HTR-8/SVneo (cell line): ENCODE results near the gene DAPK3.
A peak's percentile ranks its signal among the peaks of the same experiment; 100 is the strongest.
"Not testable (repeated sequence)": the region's sequence is repeated elsewhere in the genome, so short reads cannot be mapped to it uniquely, and the experiment has no call there.

Experiments
- DNase-seq: peaks from one replicate; pipeline ENCODE4 v3.0.0; 2011; ENCODE audit warnings: low spot score, mixed read lengths; ENCODE audit not compliant: insufficient read length
- FAIRE-seq: peaks from 2 replicates; lab custom pipeline; 2011; peaks lifted over from hg19 to GRCh38; lab: Jason Lieb, UNC

Gene DAPK3

DNA sequence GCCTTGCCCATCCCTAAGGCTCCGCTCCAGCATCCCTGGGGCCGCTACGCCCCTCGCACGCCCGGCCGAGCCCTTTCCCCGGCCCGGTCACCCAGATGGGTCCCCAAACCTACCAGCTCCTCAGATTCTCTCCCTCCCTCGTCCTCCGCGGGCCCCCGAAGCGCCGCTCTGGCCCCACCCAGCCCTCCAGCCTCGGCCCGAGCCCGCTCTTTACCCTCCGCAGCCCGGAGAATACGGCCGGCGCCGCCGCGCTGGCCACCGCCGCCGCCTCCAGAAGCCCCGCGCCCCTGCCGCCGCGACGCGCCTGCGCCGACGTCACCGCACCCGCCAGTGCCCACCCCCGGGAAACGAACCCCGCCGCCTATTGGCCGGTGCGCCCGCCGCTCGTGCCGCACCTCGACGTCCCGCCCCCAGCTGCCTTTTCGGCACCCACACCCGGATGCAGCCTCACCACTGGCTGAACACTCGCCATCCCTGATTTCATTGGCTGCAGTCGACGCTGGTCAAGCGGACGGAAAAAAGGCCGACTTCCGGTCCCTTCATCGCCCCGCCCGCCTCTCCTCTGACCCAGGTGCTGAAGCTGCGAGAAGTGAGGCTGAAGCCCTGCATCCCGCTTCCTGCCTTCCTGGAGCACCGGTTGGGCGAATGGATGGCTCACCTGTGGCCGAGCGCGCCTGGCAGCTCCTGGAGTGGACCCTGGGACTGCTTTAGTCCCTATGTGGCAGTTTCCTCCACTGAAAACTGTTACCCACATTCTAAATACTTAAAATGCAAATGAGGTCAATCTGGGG lies at the start of gene DAPK3:
Gene DAPK3, minus strand, starts transcription at position 292 of the 791 bp plus-strand sequence. CDS start 1,364 bp downstream, outside the sequence.
- peak; percentile 89 for FAIRE-seq

DNA sequence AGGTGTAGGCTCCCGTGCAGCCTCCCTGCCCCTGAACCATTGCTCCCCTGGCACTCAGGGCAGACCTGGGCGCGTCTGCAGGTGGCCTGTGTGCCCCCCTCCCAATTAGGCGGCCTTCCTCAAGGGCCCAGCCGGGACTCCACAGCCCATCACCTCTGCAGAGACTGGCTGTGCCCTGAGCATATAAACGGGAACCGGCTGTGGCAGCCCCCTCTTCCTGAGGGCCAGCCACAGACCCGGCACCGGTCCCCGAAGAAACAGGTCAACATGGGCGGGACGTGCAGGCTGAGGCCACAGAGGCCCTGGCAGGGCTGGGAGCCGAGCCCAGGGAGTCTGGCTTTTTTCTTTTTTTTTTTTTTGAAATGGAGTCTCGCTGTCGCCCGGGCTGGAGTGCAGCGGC lies 48.7 kb upstream of the DAPK3 start:
- FAIRE-seq (no peak), DNase-seq (no peak)

More for the DNA sequence above, at the start of gene DAPK3:
- DNase-seq: peak; percentile 90

DNA sequence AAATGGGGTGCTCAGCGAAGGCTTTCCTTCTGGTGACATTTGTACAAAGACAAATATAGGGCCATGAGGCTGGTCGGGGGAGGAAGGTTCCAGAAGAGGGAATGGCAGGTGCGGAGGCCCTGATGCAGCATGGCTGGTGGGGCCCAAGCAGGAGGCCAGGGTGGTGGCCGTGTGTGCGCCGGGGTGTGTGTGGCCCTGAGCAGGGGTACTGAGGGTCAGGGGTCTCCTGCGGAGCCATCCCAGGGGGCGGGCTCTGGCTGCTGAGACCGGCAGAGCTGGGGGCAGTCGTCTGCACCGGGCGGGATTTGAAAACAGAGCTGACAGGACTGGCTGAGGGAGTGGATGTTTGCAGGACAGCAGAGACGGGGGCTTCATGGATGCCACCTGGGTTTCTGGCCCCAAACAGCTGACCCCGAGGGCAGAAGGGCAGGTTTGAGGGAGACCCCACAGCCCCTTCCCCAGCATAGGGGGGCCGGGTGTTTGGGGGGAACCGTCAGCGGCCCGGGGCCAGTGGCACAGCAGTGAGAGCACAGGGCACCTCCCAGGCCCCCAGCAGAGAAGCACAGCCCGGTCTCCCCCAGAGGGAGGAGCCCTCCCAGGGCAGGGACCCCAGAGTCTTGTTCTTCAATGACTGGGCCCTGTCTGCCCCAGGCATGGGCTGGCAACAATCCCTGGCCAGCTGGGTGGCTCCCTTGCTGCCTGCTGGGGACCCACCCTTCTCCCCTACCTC lies 48.0 kb upstream of the DAPK3 start:
- DNase-seq (no peak), FAIRE-seq (no peak)

DNA sequence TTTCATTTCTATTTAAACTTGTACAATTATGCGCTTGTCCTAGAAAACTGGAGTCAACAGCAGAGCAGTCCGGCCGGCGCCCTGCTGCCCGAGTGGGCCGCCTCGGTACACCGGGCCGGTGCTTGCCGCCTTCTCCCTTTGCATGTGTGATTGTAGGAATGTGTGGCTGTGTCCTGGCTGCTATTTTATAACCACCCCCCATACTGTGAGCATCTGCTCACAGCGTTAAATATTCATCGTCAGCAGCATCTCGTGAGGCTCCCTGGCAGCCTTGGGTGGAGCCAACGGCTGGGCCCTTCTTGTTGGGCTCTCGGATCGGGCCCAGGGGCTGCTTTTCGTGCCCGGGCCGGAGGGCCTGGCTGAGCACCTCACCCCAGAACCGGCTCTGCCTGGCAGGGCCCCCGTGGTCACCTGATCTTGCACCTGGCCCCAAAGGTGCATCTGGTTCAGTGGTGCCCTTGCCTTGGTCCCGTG lies 47.3 kb upstream of the DAPK3 start:
- no peak for DNase-seq
- FAIRE-seq: no peak

DNA sequence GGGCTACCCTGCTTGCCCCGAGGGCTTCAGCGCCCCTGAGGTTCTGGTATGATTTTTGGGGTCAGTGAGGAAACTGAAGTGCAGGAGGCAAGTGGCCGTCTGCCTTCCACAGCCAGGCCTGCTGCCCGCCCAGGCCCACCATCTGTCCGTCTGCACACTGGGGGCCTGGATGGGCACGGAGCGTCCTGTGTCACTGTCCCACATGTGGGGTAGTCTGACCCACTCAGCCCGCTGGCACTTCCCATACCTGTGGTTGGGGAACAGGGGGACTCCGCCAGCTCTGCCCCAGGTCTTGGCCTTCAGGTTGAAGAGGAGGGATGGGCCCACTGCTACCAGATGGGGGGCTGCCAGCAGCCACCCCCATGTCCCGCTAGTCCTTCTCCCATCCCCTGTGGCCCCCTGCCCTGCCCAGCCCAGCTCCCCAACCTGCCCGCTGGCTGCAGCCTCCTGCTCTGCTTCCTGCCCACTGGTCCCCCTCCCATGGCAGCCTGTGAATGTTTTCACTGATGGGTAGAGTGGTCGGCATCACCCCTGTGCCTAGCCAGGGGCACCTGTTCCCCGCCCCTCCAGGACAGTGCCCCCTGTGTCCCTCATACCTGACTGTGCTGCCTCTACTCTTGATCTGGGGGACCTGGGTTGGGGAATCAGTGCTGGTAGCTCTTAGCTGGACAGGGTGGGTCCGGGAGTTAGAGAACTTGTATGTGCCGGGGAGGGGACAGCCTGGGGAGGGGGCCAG lies 46.2 kb upstream of the DAPK3 start:
- FAIRE-seq: no peak
- DNase-seq: no peak

DNA sequence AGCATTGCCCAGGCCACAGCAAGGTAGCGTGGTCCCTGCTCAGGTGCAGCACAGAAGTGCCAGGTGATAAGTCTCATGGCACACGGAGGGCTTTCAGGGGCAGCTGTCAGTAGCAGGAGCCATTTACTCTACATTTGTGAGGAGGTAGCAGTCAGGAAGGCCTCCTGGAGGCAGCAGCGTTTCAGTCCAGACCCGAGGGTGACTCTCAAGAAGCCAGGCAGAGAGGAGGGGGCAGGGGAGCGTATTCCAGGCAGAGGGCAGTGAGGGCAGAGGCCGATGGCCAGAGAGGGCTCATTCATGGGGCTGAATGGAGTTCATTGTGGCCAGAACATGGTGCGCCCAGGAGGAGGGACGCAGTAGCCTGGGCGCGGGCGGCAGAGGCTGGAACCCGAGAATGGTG lies 45.6 kb upstream of the DAPK3 start:
- FAIRE-seq (no peak), DNase-seq (no peak)

DNA sequence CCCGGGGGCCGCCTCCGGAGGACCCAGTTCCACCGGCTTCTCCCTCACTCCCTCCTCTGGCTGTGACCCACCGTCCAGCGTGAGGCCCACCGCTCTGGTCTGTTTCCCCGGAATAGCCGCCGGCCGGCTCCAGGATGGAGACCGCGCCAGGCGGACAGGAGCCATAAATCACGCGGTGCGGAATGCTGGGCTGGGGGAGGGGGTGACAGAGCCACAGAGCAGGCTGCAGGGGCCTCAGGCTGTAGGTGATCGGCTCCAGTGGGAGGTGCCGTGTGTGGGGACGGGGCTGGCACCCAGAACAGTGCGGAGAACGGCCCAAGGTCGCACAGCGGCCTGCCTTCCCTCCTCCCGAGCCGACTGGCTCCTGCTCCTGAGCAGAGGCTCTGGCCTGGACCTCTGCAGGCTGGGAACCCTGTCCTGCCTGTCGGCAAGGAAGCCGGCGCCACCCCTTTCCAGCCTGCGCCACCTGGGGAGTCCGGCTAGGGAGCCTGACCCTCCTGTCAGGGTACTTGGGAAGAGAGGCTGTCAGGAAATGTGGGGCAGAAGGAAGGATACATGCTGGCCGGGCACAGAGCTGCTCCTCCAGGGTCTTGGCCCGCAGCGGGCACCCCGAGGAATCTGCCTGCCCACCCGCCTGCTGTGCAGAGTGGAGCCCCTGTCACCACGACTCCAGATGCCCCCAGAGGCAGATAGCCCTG lies 45.0 kb upstream of the DAPK3 start:
- DNase-seq (no peak), FAIRE-seq (no peak)

DNA sequence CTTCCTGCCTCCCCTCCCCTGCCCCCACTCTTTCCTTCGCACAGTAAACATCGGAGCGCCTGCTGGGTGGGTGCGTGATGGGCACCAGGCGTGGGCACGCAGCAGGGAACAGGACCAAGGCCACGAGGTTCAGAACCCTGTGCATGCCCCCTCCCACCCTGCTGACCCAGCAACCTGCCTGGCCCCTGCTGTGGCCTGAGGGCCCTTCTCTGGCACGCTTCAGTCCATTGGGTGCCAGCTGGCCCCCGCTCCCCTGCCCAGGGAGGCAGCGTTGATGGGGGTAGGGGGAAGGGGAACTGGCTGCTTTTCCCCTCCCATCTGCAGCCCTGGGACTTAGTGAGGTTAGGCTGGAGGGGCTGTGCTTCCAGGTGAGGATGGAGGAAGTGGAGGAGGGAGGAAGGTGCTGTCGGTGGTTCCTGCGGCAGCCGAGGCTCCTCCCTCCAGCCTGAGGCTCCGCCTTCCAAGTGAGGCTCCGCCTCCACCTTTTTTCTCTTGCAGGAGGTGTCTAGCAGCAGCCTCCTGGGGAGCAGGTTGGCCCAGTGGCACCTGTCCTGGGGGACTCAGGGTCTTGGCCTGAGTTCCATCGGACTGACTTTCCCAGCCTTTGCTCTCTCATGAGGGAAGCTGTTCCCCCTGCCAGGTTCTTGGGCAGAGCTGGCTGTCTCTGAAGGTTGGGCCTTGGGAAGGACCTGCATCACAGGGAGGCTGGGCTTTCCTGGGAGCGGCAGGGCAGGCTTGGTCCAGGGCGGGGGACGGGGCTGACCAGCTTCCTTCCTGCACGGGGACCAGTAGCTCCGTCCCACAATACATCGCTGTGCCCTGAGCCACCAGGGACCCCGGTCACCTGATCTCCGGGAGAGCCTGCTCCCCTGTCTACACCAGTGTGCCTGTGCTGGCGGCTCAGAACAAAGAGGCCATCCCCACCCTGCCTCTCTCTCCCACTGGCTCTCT lies 43.9 kb upstream of the DAPK3 start:
- no peak for DNase-seq
- no peak for FAIRE-seq

DNA sequence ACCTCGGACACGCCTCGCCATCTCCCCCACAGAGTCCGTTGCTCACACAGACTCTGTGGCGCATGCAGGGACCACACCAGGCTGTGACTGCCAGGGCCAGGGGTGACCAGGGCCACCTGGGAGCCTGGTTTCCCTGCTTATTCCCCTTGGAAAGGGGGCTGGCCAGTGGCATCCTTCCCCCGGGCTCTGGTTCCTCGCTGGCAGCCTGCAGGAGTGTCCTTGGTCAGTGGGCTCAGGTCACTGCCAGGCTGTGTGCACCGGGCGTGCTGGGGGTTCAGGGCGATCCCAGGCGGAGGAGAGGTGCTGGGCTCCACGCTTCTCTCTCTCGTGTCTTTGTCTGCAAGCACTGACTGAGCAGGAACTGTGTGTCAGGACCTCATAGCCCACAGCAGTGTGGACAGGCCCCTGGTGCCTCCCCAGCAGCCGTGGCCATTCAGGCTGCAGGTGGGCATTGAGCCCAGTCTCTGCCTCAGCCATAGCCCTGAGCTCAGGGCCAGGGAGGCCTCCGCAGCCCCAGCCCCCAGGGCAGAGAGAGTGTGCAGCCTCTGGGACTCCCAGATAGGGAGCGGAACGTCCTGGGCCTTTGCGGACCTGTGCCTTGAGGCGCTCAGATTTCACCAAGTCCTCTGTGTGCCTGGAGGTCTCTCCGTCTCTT lies 43.1 kb upstream of the DAPK3 start:
- FAIRE-seq (no peak), DNase-seq (no peak)

DNA sequence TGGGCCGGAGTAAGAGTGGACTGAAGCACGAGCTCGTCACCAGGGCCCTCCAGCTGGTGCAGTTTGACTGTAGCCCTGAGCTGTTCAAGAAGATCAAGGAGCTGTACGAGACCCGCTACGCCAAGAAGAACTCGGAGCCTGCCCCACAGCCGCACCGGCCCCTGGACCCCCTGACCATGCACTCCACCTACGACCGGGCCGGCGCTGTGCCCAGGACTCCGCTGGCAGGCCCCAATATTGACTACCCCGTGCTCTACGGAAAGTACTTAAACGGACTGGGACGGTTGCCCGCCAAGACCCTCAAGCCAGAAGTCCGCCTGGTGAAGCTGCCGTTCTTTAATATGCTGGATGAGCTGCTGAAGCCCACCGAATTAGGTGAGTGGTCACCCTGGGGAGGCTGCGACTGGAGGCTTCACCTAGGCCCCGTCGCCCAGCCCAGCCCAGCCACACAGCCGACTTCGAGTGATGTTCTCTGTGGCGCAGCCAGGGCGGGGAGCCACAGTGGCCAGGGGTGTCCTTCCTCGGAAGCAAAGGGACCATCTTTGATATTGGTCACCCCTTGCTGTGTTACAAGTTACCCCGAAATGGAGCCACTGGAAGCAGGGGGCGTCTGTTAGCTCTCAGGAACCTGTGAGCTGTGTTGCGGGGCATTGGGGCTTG lies 42.2 kb upstream of the DAPK3 start:
- no peak for FAIRE-seq
- no peak for DNase-seq

DNA sequence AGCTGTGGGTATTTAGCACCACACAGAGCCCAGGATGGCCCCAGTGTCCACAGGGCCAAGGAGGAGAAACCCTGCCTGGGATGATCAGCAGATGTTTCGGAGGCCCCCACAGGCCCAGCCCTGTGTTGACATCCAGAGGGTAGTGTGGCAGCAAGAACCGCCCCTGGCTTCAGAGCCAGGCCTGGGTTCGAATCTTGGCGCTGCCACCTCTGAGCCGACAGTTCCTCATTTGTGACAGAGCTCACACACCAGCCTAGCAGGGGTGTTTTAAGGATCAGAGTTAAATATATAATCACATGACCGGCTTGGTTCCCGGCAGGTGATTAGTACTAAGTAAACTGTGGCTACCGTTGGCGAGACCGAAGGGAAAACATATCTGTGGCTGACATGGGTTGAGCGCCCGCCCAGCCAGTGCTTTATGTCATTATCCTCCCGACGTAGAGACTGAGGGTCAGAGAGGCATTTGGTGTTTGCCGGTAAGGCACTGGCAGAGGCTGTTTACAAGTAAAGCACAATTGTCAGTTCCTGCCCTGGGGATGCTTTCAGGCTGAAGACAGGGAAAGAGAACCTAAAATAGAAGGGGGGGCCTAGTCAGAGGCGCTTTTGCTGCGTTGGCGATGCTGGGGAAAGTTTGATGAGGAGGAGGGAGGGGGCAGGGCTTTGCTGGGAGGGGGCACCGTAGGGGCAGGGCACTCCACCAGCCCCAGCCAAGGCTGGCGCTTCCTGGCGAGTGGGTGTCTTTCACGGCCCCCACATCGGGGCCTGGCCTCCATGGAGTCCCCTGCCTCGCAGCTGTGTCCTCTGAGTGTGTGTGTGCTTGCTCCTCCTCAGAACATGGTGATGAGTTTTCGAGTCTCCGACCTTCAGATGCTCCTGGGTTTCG lies 41.4 kb upstream of the DAPK3 start:
- no peak for DNase-seq
- FAIRE-seq: no peak

DNA sequence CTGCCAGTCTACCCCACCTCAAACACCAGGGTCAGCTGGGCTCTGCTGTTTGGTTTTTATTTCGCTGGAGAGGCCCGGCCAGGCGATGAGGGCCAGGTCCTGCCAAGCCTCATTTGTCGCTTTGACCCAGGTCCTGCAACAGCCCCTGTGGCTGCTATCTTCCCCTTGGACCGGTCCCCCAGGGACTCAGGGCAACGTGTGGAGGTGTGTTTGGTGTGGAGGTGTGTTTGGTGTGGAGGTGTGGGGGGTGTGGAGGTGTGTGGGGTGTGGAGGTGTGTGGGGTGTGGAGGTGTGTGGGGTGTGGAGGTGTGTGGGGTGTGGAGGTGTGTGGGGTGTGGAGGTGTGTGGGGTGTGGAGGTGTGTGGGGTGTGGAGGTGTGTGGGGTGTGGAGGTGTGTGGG lies 40.5 kb upstream of the DAPK3 start:
- not testable (repeated sequence) for FAIRE-seq, DNase-seq

DNA sequence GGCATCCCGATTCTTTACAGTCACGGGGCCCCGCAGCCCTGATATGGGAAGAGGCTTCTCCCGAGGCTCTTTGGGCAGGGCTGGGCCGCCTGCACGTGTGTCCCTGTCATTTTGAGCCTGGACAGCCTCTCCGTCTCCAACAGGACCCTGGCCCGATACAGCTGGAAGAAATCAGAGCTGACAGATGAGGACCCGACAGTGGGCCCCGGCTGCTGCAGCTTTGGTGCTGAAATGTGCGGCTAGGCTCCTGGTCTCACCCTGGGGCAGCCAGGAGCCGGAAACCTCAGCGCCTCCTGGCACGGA lies 39.9 kb upstream of the DAPK3 start:
- DNase-seq: no peak
- no peak for FAIRE-seq

DNA sequence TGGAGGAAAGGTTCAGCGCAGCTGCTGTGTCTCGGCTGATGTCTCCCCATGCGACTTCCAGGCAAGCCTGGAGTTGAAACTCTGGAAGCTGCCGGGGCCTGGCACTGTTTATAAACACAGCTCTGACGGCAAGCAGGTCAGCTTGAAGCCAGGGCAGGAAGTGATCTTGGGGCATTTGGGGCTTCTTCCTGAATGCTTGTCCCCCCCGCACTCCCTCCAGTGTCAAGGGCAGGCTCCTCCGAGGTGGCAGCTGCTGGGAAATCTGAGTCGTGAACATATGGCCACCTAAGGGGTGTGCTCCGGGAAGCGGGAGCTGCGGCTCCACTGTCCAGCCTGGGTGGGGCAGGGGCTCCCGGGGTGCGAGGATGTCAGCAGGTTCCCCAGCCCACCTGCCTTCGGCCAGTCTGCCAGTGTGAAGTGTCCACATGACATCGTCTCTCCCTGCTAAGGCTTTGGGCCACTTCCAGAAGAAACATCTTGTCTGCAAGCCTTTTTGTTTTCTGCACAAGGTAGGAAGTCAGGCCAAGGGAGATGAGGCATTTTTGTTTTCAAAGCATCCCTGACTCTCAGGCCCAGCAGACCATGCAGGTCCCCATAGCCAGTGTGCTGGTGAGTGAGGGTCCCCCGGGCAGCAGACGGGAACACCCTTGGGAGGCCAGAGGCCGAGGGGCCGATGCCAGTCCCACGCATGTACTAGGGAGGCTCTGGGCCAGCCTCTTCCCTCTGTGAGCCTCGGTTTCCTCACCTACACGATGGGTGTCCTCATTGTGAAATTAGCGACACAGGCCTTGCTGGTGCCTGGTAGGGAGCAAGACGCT lies 39.3 kb upstream of the DAPK3 start:
- no peak for DNase-seq
- no peak for FAIRE-seq

DNA sequence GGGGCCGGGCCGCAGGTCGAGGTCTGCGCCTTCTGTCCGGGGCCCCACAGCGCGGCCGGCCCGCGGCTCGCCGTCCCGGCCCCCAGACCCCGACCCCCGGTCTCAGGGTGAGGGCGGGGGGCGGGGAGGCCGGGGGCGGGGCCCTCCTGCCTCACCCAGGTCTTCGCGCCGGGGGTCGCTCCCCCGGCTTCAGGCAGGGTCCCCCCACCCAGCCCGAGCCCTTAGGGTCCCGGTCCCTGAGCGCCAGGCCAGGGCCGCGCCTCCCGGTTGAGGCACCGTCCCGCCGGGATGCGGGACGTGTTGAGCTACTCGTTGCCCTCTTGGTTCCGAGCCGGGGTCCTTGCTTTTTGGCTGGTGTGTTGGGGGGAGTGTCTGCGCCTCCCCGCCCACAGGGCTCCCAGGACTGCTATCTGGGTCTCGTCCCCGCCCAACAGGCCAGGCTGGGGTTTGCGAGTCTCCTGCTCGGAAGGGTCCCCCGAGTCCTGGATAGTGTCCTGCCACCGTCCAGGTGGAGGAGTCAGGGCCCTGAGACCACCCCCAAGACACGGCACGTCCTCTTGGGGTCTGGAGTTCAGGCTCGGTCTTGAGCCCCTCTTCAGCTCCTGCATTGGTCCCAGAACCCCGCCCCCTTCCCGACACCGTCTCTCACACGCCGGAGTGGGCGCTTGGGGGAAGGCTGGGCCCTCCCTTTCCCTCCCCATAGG lies 37.1 kb upstream of the DAPK3 start:
- FAIRE-seq: no peak
- no peak for DNase-seq
